SH-SY5Y (cell line): Measurements from ENCODE around the gene ITGA1.

Experiments used
- GATA2 ChIP-seq: IDR thresholded peaks from 2 replicates; pipeline ENCODE4 v1.6.1; 2011; ENCODE audit warnings: mild to moderate bottlenecking, low read depth, low read length
- GATA3 ChIP-seq: IDR thresholded peaks from 2 replicates; pipeline ENCODE4 v1.6.1; 2011; ENCODE audit warnings: low read depth, mild to moderate bottlenecking, low read length, moderate library complexity

GRCh38 chr5:52767217-52767743 is 20.4 kb upstream of the ITGA1 start:
- TF ChIP-seq GATA3 (no peak), GATA2 (no peak)
